Measurements from ENCODE around the gene PSME1. TPM values are rescaled to one million over a fixed set of nuclear protein-coding genes. Genes with fewer than 3 reads are reported as not detected.

Gene PSME1
- total and polyA plus RNA-seq, 2 of the 13 experiments (the other 11 are each of a cell fraction or from before 2014, with no cell fraction given) = 159 to 608 TPM

GRCh38 chr14:24093901-24094840 lies 41.8 kb upstream of the PSME1 start, which contains the start of gene PCK2 (continued):
- TF ChIP-seq ZNF142 (CRISPR knock-in tag; IDR thresholded peaks at IDR 0.05) (peak; percentile 73; the same call in 1 of the 2 replicates), ZNF275 (CRISPR knock-in tag; IDR thresholded peaks at IDR 0.05; ENCODE audit: borderline replicate concordance) (peak; percentile 98), HOXD1 (CRISPR knock-in tag; IDR thresholded peaks at IDR 0.05) (peak; percentile 98), SALL2 (CRISPR knock-in tag; IDR thresholded peaks at IDR 0.05) (peak; percentile 94; the same call in 1 of the 2 replicates), ZNF530 (CRISPR knock-in tag; IDR thresholded peaks at IDR 0.05; ENCODE audit: low read depth) (no peak), ZNF770 (CRISPR knock-in tag; IDR thresholded peaks at IDR 0.05) (no peak), MED13 (CRISPR knock-in tag; IDR thresholded peaks at IDR 0.05) (peak; percentile 97), FOXC1 (CRISPR knock-in tag; IDR thresholded peaks at IDR 0.05; ENCODE audit: borderline replicate concordance) (no peak), ZNF207 (IDR thresholded peaks at IDR 0.05; ENCODE audit: borderline replicate concordance) (no peak), MTF1 (CRISPR knock-in tag; IDR thresholded peaks at IDR 0.05) (peak; percentile 90), SKI (IDR thresholded peaks at IDR 0.05; ENCODE audit: partially characterized antibody) (peak; percentile 91), NFIB (CRISPR knock-in tag; IDR thresholded peaks at IDR 0.05; ENCODE audit: borderline replicate concordance) (no peak; the same call in 1 of the 2 replicates), ONECUT2 (CRISPR knock-in tag; IDR thresholded peaks at IDR 0.05) (peak; percentile 68; the same call in 1 of the 2 replicates), ZNF737 (CRISPR knock-in tag; IDR thresholded peaks at IDR 0.05; ENCODE audit: borderline replicate concordance) (no peak), ZGPAT (CRISPR knock-in tag; IDR thresholded peaks at IDR 0.05) (peak; percentile 99), NFATC3 (CRISPR knock-in tag; IDR thresholded peaks at IDR 0.05) (peak; percentile 30; the same call in 1 of the 2 replicates), ADNP (CRISPR knock-in tag; IDR thresholded peaks at IDR 0.05) (peak; percentile 57), SATB2 (CRISPR knock-in tag; IDR thresholded peaks at IDR 0.05) (peak; percentile 96)

Measured in HepG2 (cell line).